DMS53 treated with DMSO at 0.1 percent for 48 hours (cell line): ENCODE results near the gene FUZ.

ENCODE experiments used
- DNase-seq: peaks from one replicate; lab custom pipeline; 2025; ENCODE audit not compliant: unreplicated experiment; lab: John Stamatoyannopoulos, UW

FUZ gene

GRCh38 chr19:49786376-49786820, 26.7 kb downstream of the FUZ start:
- DNase-seq, result no peak

DNA sequence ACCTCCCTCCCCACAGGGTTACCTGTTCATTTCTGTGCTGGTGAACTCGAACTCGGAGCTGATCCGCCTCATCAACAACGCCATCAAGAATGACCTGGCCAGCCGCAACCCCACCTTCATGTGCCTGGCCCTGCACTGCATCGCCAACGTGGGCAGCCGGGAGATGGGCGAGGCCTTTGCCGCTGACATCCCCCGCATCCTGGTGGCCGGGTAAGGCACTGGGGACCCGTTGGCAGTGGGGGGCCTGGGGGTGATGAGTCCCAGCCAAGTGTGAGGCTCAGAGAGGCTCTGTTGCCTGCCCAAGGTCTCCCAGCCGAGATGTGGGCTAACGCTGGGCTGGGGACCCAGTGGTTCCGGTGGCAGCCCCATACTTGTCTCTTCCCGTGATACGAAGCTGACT, 30.6 kb downstream of the FUZ start:
- no peak for DNase-seq

DNA sequence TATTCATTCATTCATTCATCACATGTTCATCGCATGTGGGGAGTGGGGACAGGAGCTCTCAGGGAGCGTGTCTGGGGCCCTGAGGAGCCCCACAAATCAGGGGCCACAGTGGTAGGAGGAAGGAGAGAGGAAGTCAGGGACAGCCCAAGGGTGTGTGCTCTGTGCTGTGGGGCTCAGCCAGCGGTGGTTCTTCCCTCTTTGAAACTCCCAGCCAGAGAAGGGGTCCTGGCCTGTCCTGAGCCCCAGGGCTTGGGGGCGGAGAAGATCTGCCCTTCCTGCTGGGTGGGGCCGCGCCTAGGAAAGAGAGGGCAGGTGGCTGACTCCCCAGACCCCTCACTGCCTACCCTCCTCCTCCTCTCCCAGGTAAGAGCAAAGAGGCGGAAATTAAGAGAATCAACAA, 31.7 kb downstream of the FUZ start:
- no peak for DNase-seq

- no peak for DNase-seq
Measured at GRCh38 chr19:49780861-49781260, 32.2 kb downstream of the FUZ start.

DNA sequence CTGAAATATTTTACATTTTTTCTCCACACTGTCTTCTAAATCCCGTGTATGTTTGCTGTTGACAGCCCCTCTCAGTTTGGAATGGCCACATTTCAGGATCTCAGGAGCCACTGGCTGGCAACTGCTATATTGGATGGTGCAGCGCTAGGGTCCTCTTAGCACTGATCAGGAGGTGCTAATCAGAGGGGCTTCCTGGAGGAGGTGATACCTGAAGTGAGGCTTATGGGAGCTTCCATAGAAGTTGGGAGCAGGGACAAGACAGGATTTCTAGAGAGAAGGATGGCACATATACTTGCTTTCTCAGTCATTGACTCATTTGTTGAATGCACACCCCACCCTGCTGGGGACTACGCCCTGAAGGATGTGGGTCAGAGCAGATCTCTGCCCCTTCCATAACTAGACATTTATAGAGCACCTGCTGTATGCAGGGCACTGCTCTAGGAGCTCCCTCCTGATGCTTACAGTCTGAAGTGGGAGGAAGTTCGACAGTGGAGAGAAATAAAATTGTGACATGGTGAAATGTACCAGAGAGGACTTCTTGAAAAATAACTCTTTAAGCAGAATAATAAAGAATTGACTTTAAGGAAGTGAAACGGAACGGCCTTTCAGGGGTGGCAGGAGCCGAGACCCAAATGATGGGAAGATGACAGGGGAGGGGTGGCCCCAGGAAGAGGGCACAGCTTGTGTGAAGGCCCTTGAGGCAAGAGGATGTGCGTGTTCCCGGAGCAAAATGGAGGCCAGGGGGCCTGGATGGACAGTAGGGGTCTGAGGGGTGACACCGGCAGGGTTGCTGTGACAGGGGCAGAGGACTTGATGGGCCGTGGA, 33.1 kb downstream of the FUZ start:
- DNase-seq, result no peak

DNA sequence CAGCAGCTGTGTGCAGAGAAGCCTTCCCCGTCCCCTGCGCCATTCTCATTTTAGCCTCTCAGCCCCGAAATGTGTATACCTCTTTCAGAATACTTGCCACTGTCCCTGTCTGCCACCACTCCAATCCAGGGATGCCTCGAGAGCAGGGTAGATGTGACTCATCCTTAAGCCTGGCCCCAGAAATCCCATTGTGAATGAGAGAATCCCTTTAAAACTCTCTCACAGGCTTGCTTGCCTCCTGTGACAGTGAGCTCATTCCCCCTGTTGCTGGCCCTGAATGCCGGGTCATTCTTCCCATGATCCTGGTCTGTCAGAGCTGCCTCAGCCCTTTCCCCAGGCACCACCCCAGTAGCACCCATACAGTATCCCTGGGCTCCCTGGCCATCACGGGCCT, 36.7 kb downstream of the FUZ start:
- DNase-seq, result no peak

- no peak for DNase-seq
Measured at GRCh38 chr19:49775742-49776370, 37.2 kb downstream of the FUZ start.

- DNase-seq, result no peak
Measured at GRCh38 chr19:49774969-49775368, 38.1 kb downstream of the FUZ start.

GRCh38 chr19:49773663-49774350, 39.3 kb downstream of the FUZ start:
- no peak for DNase-seq

DNA sequence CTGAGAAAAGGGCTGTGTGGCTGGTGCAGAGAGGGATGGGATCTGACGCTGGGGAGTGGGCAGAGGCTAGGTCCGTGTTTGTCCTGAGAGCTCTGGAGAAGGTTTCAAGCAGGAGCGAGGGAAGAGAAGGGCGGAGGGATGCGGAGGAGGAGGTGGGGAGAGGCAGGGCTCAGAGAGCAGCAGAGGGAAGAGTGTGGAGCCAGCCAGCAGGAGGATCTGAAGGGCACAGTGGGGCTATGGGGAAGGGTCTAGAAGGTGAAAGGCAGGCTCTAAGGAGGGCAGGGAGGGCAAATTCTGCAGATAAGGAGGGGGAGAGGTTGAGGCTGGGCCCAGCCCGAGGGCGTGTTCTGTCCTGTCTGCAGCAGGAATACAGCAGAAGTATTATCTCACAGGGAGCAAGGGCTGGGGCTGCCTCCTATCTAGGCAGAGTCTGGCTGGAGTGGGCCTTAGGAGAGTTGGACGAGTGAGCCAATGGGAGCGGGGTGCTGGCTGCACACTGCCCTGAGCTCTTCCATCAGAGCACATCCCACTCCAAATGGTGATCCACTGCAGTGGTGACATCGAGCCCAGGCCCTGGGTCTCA, 40.2 kb downstream of the FUZ start:
- DNase-seq, result no peak

DNA sequence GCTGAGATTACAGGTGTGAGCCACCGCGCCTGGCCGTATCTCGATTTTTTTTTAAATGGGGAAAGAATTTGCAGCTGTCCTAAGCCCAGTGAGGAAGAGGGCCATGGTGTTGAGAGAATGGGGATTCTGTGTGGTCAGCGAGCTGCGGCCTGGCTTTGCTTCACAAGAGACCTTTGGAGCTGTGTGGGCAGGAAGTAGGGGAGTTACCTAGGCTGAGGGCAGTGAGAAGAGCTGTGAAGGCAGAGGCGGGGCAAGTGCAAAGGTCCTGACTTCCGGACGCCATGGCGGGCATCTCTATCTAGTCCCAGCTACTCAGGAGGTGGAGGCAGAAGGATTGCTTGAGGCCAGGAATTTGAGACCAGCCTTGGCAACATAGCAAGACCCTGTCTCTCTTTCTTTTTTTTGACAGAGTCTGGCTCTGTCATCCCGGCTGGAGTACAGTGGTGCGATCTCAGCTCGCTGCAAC, 41.4 kb downstream of the FUZ start:
- DNase-seq, result no peak

DNA sequence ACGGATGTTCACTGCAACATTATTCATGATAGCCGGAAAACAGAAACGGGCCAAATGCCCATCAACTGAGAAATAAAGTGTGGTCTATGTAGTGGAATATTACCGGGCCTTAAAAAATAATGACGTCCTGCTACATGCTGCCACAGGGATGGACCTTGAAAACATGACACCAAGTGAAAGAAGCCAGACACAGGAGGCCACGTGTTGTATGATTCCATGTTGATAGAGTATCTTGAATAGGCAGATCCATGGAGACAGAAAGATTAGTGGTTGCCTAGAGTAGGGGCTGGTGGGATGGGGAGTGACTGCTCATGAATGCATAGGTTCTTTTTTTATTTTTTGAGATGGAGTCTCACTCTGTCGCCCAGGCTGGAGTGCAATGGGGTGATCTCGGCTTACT, 42.6 kb downstream of the FUZ start:
- no peak for DNase-seq

- DNase-seq, result no peak
Measured at GRCh38 chr19:49767967-49768581, 45.0 kb downstream of the FUZ start.

GRCh38 chr19:49767381-49767780, 45.7 kb downstream of the FUZ start:
- DNase-seq, result no peak

- DNase-seq, result no peak
Measured at GRCh38 chr19:49766930-49767299, 46.2 kb downstream of the FUZ start, which contains the start of gene AP2A1. Gene AP2A1, plus strand, starts transcription at chr19:49767001. Its CDS starts 133 bp downstream, at chr19:49767134.

DNA sequence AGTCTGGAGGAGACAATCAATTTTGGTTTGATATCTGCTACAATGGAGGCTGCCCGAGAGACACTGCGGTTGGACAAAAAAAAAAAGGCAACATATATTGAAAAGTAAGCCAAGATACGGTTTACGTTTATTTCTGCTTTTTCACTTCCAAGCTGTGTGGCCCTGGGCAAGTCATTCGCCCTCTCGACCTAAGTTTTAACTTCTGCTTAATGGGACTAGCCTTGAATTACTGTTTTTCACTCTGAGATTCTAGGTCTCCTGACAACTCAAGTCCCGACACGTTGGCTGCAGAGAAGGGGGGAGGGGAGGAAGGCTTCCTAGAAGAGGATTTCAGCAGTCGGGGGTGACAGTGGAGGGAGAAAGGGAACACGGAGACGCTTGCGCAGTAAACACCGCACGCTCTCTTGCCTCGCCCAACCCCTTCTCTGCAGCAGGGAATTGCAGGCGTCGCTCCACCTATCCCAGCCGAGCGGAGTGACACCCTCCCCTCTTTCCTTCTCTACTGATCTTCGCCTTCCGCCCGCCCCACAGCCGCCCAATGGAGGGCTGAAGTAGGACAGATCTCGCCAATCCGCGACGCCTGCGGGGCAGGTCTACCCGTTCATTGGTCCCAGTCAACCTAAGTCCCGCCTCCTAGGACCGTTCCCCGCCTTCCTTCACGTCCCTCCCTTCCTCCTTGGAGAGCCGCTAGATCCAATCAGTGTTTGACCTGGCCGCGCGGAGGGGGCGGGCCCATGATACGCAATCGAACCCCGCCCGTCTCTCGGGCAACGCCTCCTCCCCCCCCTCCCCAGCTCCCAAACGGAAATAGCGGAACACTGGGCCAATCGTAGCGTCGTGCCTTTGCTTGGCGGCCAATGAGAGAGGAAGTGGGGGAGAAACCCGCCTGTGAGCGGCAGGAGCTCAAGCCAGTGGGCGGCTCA, 46.8 kb downstream of the FUZ start:
- peak; percentile 99 for DNase-seq

DNA sequence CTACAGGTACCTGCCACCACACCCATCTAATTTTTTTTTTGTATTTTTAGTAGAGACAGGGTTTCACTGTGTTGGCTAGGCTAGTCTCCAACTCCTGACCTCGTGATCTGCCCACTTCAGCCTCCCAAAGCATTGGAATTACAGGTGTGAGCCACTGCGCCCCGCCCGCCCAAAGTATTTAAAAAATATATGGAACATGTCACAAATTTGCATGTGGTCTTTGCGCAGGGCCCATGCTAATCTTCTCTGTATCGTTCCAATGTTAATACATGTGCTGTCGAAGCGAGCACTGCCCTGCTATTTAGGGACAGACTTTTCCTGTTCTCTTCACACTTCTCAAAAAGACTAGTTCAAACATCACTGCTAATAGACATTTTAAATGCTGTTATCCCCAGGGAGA, 48.8 kb downstream of the FUZ start:
- DNase-seq, result no peak

DNA sequence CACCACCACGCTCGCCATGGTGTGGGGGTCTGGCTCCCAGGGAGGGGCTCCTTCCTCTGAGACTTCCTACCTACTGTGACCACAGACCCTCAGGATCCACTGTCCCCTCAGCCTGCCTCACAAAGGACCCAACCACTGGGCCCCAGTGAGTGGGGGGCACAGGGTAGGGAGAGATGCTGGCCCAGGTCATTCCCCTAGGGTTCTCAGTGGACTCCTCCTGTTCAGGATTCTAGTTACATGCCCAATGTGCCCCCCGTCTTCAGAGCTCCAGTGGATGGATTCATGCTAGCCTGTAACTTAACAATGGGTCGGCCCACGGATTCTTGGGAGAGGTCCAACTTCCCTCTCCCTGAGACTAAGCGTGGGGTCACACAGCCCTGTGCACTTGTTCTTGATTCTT, 49.9 kb downstream of the FUZ start, which contains the start of gene TSKS:
Gene TSKS (minus strand): TSS at position 77 of the 400 bp plus-strand sequence. CDS start 59 bp downstream, at position 18.
- no peak for DNase-seq

DNA sequence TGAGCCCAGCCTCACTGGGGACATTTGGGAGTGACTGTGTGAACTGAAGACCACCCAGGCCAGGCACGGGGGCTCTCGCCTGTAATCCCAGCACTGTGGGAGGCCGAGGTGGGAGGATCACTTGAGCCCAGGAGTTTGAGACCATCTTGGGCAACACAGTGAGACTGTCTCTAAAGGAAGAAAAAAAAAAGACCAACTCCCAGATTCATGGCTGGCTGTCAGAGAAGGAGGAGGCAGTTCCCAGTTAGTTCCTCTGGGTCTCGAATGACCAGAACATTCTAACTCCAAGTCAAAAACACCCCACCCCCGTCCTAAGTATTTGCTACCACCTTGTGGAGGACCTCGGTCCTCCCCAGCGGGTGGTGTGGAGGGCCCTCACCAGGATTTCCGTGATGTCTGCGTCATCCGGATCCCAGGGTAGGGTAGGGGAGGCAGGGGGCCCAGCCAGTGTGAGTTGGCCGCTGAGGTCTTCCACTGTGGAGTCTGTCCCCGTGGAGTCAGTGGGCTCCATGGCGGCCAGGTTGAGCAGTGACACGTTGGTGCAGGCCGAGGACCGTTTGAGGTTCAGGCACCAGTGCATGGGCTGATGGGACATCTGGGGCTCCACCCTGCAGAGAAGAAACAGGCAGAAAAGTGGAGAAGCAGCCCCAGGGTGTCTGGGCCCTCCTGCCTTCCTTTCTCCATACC, 51.3 kb downstream of the FUZ start:
- DNase-seq, result no peak
